Smooth muscle cell (in vitro differentiated cells): ENCODE results near the gene SCMH1. TPM values are rescaled to one million over a fixed set of nuclear protein-coding genes. Genes with fewer than 3 reads are reported as not detected.
A peak's percentile ranks its signal among the peaks of the same experiment; 100 is the strongest.

ENCODE experiments used
- DNase-seq: peaks from one replicate; lab custom pipeline; 2025; ENCODE audit not compliant: unreplicated experiment; lab: John Stamatoyannopoulos, UW
- H2AFZ ChIP-seq: fragments of 200-600 bp; sonication (generic); 2 replicates; pipeline ENCODE4 v1.6.0; 2016; ENCODE audit warnings: antibody characterized with exemption, low read depth, mild to moderate bottlenecking
- H3F3A ChIP-seq: fragments of 200-600 bp; sonication (generic); 2 replicates; pipeline ENCODE4 v1.6.0; 2017; ENCODE audit warnings: antibody characterized with exemption, low read depth
- H3K27ac ChIP-seq: fragments of 200-600 bp; sonication (generic); 2 replicates; pipeline ENCODE4 v1.5.1; 2016; ENCODE audit warnings: low read depth, mild to moderate bottlenecking
- H3K27me3 ChIP-seq: fragments of 200-600 bp; sonication (generic); 2 replicates; pipeline ENCODE4 v1.6.1; 2016; ENCODE audit warnings: low read depth, mild to moderate bottlenecking
- H3K36me3 ChIP-seq: fragments of 200-600 bp; sonication (generic); 2 replicates; pipeline ENCODE4 v1.5.1; 2016; ENCODE audit warnings: low read depth
- H3K4me1 ChIP-seq: fragments of 200-600 bp; sonication (generic); 2 replicates; pipeline ENCODE4 v1.5.1; 2016; ENCODE audit warnings: low read depth
- H3K4me2 ChIP-seq: fragments of 200-600 bp; sonication (generic); 2 replicates; pipeline ENCODE4 v1.6.0; 2016; ENCODE audit warnings: mild to moderate bottlenecking
- H3K4me3 ChIP-seq: fragments of 200-600 bp; sonication (generic); 2 replicates; pipeline ENCODE4 v1.5.1; 2016; ENCODE audit warnings: mild to moderate bottlenecking
- H3K79me2 ChIP-seq: fragments of 200-600 bp; sonication (generic); 2 replicates; pipeline ENCODE4 v1.6.0; 2016; ENCODE audit warnings: low read depth, mild to moderate bottlenecking
- H3K9ac ChIP-seq: fragments of 200-600 bp; sonication (generic); 2 replicates; pipeline ENCODE4 v1.6.0; 2016; ENCODE audit warnings: low read depth
- H3K9me3 ChIP-seq: fragments of 200-600 bp; sonication (generic); replicated peaks from 2 replicates; pipeline ENCODE4 v1.5.1; 2016; ENCODE audit warnings: low read depth
- H4K20me1 ChIP-seq: fragments of 200-600 bp; sonication (generic); 2 replicates; pipeline ENCODE4 v1.6.0; 2016; ENCODE audit warnings: low read depth
- CTCF ChIP-seq: fragments of 200-600 bp; sonication (generic); IDR thresholded peaks from 2 replicates; pipeline ENCODE4 v1.5.1; 2017; ENCODE audit warnings: borderline replicate concordance, mild to moderate bottlenecking, antibody characterized with exemption; ENCODE audit not compliant: insufficient read depth, poor library complexity, severe bottlenecking
- WGBS: methylation state at CpG from one replicate; pipeline ENCODE4 v1.1.7; 2016; ENCODE audit warnings: low lambda C conversion rate; 5-methylcytosine and 5-hydroxymethylcytosine counted together
- polyA plus RNA-seq: library from polyadenylated mRNA; unstranded; fragments of >200 nt; fragmentation: Nextera tagmentation; extraction: Ambion mirVana; gene quantifications from 2 replicates; pipeline ENCODE4 v1.2.1, GENCODE V29; 2016
- total RNA-seq: library from RNA; depleted of rRNA; stranded (reverse); fragments of >200 nt; gene quantifications from 2 replicates; pipeline ENCODE4 v1.2.3, GENCODE V29; 2014

SCMH1 gene
- total and polyA plus RNA-seq, 2 experiments from 2014 or later: 24.0 to 46.4 TPM

GRCh38 chr1:41102653-41103052 lies 139.5 kb downstream of the SCMH1 start:
- 95% methylated on average over 1 of the region's 1 CpG for WGBS
- no peak overlapping the region for H3K4me3 ChIP-seq
- no peaks in the 10 kb centered on the region for H3K27me3 ChIP-seq
- no peak overlapping the region for H3K4me2 ChIP-seq
- H3K36me3 ChIP-seq: no peaks in the 10 kb centered on the region
- no peaks in the 10 kb centered on the region for H3K79me2 ChIP-seq
- no peaks in the 10 kb centered on the region for H3K9me3 ChIP-seq
- no peak overlapping the region for H2AFZ ChIP-seq
- H3K4me1 ChIP-seq: no peaks in the 10 kb centered on the region
- no peaks in the 10 kb centered on the region for H3F3A ChIP-seq
- no peaks in the 10 kb centered on the region for H4K20me1 ChIP-seq
- no peak for TF ChIP-seq CTCF
- DNase-seq: no peak
- peak overlapping the region; percentile 8 for H3K27ac ChIP-seq
- no peak overlapping the region for H3K9ac ChIP-seq

GRCh38 chr1:41101950-41102607 lies 140.0 kb downstream of the SCMH1 start:
- Histone ChIP-seq H3K4me1 (no peaks in the 10 kb centered on the region), H3K27me3 (no peaks in the 10 kb centered on the region), H3K36me3 (no peaks in the 10 kb centered on the region), H4K20me1 (no peaks in the 10 kb centered on the region), H3K4me3 (no peak overlapping the region), H3K9me3 (no peaks in the 10 kb centered on the region), H2AFZ (no peak overlapping the region), H3F3A (no peaks in the 10 kb centered on the region), H3K4me2 (no peak overlapping the region), H3K9ac (no peak overlapping the region), H3K79me2 (no peaks in the 10 kb centered on the region), H3K27ac (peak overlapping the region; percentile 29)
- DNase-seq: peak; percentile 14
- WGBS: 92% methylated on average over 2 of the region's 2 CpGs
- TF ChIP-seq CTCF: no peak

GRCh38 chr1:41101076-41101475 lies 141.0 kb downstream of the SCMH1 start:
- no peaks in the 10 kb centered on the region for H4K20me1 ChIP-seq
- no peaks in the 10 kb centered on the region for H3K4me1 ChIP-seq
- DNase-seq: no peak
- no peaks in the 10 kb centered on the region for H3F3A ChIP-seq
- no peaks in the 10 kb centered on the region for H3K27me3 ChIP-seq
- no peak overlapping the region for H3K27ac ChIP-seq
- no peaks in the 10 kb centered on the region for H3K9me3 ChIP-seq
- no peaks in the 10 kb centered on the region for H3K79me2 ChIP-seq
- 89% methylated on average over 1 of the region's 1 CpG for WGBS
- no peak overlapping the region for H3K4me3 ChIP-seq
- peak overlapping the region; percentile 45 for H3K4me2 ChIP-seq
- no peak for TF ChIP-seq CTCF
- no peak overlapping the region for H3K9ac ChIP-seq
- H3K36me3 ChIP-seq: no peaks in the 10 kb centered on the region
- no peak overlapping the region for H2AFZ ChIP-seq

- Histone ChIP-seq H3K27ac (no peak overlapping the region), H3K27me3 (no peaks in the 10 kb centered on the region), H3K4me1 (no peaks in the 10 kb centered on the region), H3K9me3 (no peaks in the 10 kb centered on the region), H4K20me1 (no peaks in the 10 kb centered on the region), H3F3A (no peaks in the 10 kb centered on the region), H3K79me2 (no peaks in the 10 kb centered on the region), H3K4me2 (no peak overlapping the region), H2AFZ (no peak overlapping the region), H3K9ac (no peak overlapping the region), H3K36me3 (no peaks in the 10 kb centered on the region), H3K4me3 (no peak overlapping the region)
- 92% methylated on average over 4 of the region's 4 CpGs for WGBS
- TF ChIP-seq CTCF: no peak
- DNase-seq: no peak
Measured at GRCh38 chr1:41100170-41100569, 141.9 kb downstream of the SCMH1 start.
